Measurements from ENCODE around the gene EOLA1.
"Not testable (repeated sequence)": the region's sequence is repeated elsewhere in the genome, so short reads cannot be mapped to it uniquely, and the experiment has no call there.

DNA sequence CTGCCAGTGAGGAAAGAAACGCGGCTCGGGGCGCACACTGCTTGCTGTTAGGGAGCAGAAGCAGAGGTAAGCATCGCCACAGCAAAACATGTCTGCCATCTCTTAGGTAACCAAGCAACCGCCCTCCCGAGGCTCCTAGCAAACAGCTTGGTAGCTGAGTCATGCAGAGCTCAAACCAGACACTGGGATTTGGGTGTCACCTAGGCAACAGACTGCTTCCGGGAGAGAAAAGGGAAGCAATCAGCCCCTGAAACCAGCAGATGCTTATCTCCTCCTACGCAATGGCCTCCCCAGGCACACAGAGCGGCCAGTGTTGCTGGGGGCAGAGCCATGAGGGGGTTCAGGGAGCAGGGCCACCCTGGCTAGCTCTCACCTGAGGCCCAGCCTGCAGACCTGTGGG lies 37.4 kb upstream of the EOLA1 start:
- not testable (repeated sequence) for TF ChIP-seq CTCF (conservative IDR thresholded peaks at IDR 0.05; ENCODE audit: low read depth in 2 of 2); ZNF114 (CRISPR knock-in tag; IDR thresholded peaks at IDR 0.05); EZH2 (IDR thresholded peaks at IDR 0.05; ENCODE audit: low read depth, unreplicated experiment); EZH2phosphoT487 (IDR thresholded peaks at IDR 0.05; ENCODE audit: unreplicated experiment); JUNB (IDR thresholded peaks at IDR 0.05; ENCODE audit: unreplicated experiment); REST (IDR thresholded peaks at IDR 0.05; ENCODE audit: unreplicated experiment); ETS1 (IDR thresholded peaks at IDR 0.05); POLR2AphosphoS5 (IDR thresholded peaks at IDR 0.05; ENCODE audit: low read depth); CREB1 (CRISPR knock-in tag; IDR thresholded peaks at IDR 0.05; ENCODE audit: low read depth); STAT1 (IDR thresholded peaks at IDR 0.05; ENCODE audit: unreplicated experiment); ZNF331 (CRISPR knock-in tag; IDR thresholded peaks at IDR 0.05; ENCODE audit: low read depth); NANOG (IDR thresholded peaks at IDR 0.05; ENCODE audit: borderline replicate concordance)
- TF ChIP-seq, protein P1, sequence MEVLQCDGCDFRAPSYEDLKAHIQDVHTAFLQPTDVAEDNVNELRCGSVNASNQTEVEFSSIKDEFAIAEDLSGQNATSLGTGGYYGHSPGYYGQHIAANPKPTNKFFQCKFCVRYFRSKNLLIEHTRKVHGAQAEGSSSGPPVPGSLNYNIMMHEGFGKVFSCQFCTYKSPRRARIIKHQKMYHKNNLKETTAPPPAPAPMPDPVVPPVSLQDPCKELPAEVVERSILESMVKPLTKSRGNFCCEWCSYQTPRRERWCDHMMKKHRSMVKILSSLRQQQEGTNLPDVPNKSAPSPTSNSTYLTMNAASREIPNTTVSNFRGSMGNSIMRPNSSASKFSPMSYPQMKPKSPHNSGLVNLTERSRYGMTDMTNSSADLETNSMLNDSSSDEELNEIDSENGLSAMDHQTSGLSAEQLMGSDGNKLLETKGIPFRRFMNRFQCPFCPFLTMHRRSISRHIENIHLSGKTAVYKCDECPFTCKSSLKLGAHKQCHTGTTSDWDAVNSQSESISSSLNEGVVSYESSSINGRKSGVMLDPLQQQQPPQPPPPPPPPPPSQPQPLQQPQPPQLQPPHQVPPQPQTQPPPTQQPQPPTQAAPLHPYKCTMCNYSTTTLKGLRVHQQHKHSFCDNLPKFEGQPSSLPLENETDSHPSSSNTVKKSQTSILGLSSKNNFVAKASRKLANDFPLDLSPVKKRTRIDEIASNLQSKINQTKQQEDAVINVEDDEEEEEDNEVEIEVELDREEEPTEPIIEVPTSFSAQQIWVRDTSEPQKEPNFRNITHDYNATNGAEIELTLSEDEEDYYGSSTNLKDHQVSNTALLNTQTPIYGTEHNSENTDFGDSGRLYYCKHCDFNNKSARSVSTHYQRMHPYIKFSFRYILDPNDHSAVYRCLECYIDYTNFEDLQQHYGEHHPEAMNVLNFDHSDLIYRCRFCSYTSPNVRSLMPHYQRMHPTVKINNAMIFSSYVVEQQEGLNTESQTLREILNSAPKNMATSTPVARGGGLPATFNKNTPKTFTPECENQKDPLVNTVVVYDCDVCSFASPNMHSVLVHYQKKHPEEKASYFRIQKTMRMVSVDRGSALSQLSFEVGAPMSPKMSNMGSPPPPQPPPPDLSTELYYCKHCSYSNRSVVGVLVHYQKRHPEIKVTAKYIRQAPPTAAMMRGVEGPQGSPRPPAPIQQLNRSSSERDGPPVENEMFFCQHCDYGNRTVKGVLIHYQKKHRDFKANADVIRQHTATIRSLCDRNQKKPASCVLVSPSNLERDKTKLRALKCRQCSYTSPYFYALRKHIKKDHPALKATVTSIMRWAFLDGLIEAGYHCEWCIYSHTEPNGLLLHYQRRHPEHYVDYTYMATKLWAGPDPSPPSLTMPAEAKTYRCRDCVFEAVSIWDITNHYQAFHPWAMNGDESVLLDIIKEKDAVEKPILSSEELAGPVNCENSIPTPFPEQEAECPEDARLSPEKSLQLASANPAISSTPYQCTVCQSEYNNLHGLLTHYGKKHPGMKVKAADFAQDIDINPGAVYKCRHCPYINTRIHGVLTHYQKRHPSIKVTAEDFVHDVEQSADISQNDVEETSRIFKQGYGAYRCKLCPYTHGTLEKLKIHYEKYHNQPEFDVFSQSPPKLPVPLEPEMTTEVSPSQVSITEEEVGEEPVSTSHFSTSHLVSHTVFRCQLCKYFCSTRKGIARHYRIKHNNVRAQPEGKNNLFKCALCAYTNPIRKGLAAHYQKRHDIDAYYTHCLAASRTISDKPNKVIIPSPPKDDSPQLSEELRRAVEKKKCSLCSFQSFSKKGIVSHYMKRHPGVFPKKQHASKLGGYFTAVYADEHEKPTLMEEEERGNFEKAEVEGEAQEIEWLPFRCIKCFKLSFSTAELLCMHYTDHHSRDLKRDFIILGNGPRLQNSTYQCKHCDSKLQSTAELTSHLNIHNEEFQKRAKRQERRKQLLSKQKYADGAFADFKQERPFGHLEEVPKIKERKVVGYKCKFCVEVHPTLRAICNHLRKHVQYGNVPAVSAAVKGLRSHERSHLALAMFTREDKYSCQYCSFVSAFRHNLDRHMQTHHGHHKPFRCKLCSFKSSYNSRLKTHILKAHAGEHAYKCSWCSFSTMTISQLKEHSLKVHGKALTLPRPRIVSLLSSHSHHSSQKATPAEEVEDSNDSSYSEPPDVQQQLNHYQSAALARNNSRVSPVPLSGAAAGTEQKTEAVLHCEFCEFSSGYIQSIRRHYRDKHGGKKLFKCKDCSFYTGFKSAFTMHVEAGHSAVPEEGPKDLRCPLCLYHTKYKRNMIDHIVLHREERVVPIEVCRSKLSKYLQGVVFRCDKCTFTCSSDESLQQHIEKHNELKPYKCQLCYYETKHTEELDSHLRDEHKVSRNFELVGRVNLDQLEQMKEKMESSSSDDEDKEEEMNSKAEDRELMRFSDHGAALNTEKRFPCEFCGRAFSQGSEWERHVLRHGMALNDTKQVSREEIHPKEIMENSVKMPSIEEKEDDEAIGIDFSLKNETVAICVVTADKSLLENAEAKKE (CRISPR knock-in tag; IDR thresholded peaks at IDR 0.05) = not testable (repeated sequence)

Data from GM23338 (cell line).